Activated CD4-positive, alpha-beta memory T cell treated with anti-CD3 and anti-CD28 coated beads, Interleukin-2, amount 10 ng/mL, durations not matched to agents 7 days and 5 days (primary cell): ENCODE results near the gene SCN4B. TPM values are rescaled to one million over a fixed set of nuclear protein-coding genes. Genes with fewer than 3 reads are reported as not detected.

Source experiments
- CTCF ChIA-PET: fragments of 350-600 bp; sonication (Branson Sonifier 250); formaldehyde crosslinking; loops from one replicate; lab custom pipeline; 2021; ENCODE audit warnings: antibody characterized with exemption, inconsistent platforms; lab: Charles Lee
- POLR2A ChIA-PET: fragments of 350-600 bp; sonication (Branson Sonifier 250); formaldehyde crosslinking; loops from one replicate; lab custom pipeline; 2021; ENCODE audit warnings: antibody characterized with exemption; lab: Charles Lee
- DNase-seq: peaks from one replicate; pipeline ENCODE4 v3.0.0-alpha.2; 2020
- H3K27ac Mint-ChIP-seq: one replicate; pipeline ENCODE4 v1.8.0; 2021; ENCODE audit warnings: mild to moderate bottlenecking, mixed read lengths
- H3K27me3 Mint-ChIP-seq: one replicate; pipeline ENCODE4 v1.8.0; 2021; ENCODE audit warnings: mixed read lengths
- H3K36me3 Mint-ChIP-seq: one replicate; pipeline ENCODE4 v1.8.0; 2021; ENCODE audit warnings: low read depth, mixed read lengths
- H3K4me1 Mint-ChIP-seq: one replicate; pipeline ENCODE4 v1.8.0; 2021; ENCODE audit warnings: mixed read lengths
- H3K4me3 Mint-ChIP-seq: one replicate; pipeline ENCODE4 v1.8.0; 2021; ENCODE audit warnings: mild to moderate bottlenecking, mixed read lengths
- H3K9me3 Mint-ChIP-seq: one replicate; pipeline ENCODE4 v1.8.0; 2021; ENCODE audit warnings: mixed read lengths
- total RNA-seq, 2 experiments: library from RNA; stranded (reverse); gene quantifications; one replicate each; pipeline ENCODE4 v1.2.3, GENCODE V29; 2021

Gene SCN4B
- total RNA-seq, 2 experiments from 2014 or later, result 0.28 TPM; not detected in 1

GRCh38 chr11:118157186-118157895 is 4.7 kb upstream of the SCN4B start:
- CTCF ChIA-PET, result interaction anchor here (1.0 to 3.1 kb wide), 4 partner anchors 12 to 41 kb away, joined by 3 to 25 read pairs (median 5); no protein-coding TSS in a partner anchor
- Mint-ChIP-seq H3K27ac (no peak overlapping the region), H3K27me3 (peaks cover 79% of the 10 kb centered on the region), H3K36me3 (no peaks in the 10 kb centered on the region), H3K4me1 (peaks cover 9% of the 10 kb centered on the region), H3K9me3 (no peaks in the 10 kb centered on the region), H3K4me3 (no peak overlapping the region)
- POLR2A ChIA-PET, result interaction anchor here (1.0 kb wide), 1 partner anchor 8 kb away, joined by 3 read pairs; no protein-coding TSS in a partner anchor
- no peak for DNase-seq

- Mint-ChIP-seq H3K27me3 (peaks cover 81% of the 10 kb centered on the region), H3K36me3 (no peaks in the 10 kb centered on the region), H3K4me3 (no peak overlapping the region), H3K27ac (no peak overlapping the region), H3K4me1 (peaks cover 9% of the 10 kb centered on the region), H3K9me3 (no peaks in the 10 kb centered on the region)
- ChIA-PET CTCF (interaction anchor here (0.5 to 3.1 kb wide), 6 partner anchors 12 to 349 kb away, joined by 3 to 25 read pairs (median 4); no protein-coding TSS in a partner anchor), POLR2A (interaction anchor here (1.0 kb wide), 1 partner anchor 9 kb away, joined by 3 read pairs; no protein-coding TSS in a partner anchor)
- no peak for DNase-seq
These were observed 4.0 kb upstream of the SCN4B start for GRCh38 chr11:118156531-118157185.

- POLR2A ChIA-PET, result no interaction called here
- Mint-ChIP-seq H3K4me3 (no peak overlapping the region), H3K27ac (no peak overlapping the region), H3K4me1 (peaks cover 9% of the 10 kb centered on the region), H3K9me3 (no peaks in the 10 kb centered on the region), H3K36me3 (no peaks in the 10 kb centered on the region), H3K27me3 (peaks cover 82% of the 10 kb centered on the region)
- CTCF ChIA-PET, result interaction anchor here (1.0 to 3.1 kb wide), 5 partner anchors 11 to 348 kb away, joined by 3 to 25 read pairs (median 4); no protein-coding TSS in a partner anchor
- DNase-seq, result no peak
These were observed 3.3 kb upstream of the SCN4B start for GRCh38 chr11:118155776-118156530.

DNA sequence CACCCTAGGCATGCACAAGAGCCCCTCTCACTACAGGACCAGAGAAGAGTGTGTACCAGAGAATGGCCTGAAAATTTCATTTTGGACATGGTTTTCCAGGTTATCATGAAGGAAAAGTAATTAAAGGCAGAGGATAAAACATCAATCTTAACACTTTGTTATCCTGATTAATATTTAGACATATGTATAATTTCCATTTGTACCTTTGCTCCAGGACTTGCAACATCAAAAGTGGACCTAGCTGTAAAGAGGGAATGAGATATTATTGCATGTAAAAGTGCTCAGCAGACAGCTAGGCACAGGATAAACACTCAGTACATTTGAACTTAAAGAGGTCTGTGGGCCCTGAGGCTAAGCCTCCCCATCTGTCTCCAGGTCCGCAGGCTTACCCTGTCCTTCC is 2.0 kb upstream of the SCN4B start:
- Mint-ChIP-seq H3K36me3 (no peaks in the 10 kb centered on the region), H3K9me3 (no peaks in the 10 kb centered on the region), H3K27ac (no peak overlapping the region), H3K4me1 (peaks cover 9% of the 10 kb centered on the region), H3K4me3 (no peak overlapping the region), H3K27me3 (peaks cover 94% of the 10 kb centered on the region)
- DNase-seq, result no peak
- ChIA-PET CTCF (interaction anchor here (0.6 to 1.3 kb wide), 2 partner anchors 12 to 44 kb away, joined by 3 read pairs; no protein-coding TSS in a partner anchor), POLR2A (no interaction called here)

- Mint-ChIP-seq H3K4me1 (peaks cover 9% of the 10 kb centered on the region), H3K27ac (no peak overlapping the region), H3K4me3 (peak overlapping the region; percentile 35), H3K36me3 (no peaks in the 10 kb centered on the region), H3K9me3 (no peaks in the 10 kb centered on the region), H3K27me3 (peaks cover 88% of the 10 kb centered on the region)
- POLR2A ChIA-PET, result no interaction called here
- no peak for DNase-seq
- CTCF ChIA-PET, result no interaction called here
These were observed 1.4 kb upstream of the SCN4B start for GRCh38 chr11:118153976-118154375.

- H3K9me3 Mint-ChIP-seq, result no peaks in the 10 kb centered on the region
- DNase-seq, result no peak
- peaks cover 9% of the 10 kb centered on the region for H3K4me1 Mint-ChIP-seq
- CTCF ChIA-PET, result interaction anchor here (0.7 to 3.2 kb wide), 3 partner anchors 18 to 136 kb away, joined by 3 to 12 read pairs (median 4); no protein-coding TSS in a partner anchor
- no peak overlapping the region for H3K27ac Mint-ChIP-seq
- peak overlapping the region; percentile 35 for H3K4me3 Mint-ChIP-seq
- peaks cover 89% of the 10 kb centered on the region for H3K27me3 Mint-ChIP-seq
- POLR2A ChIA-PET, result interaction anchor here (1.0 to 1.3 kb wide), 2 partner anchors 14 to 17 kb away, joined by 4 read pairs; no protein-coding TSS in a partner anchor
- H3K36me3 Mint-ChIP-seq, result no peaks in the 10 kb centered on the region
These were observed 893 bp upstream of the SCN4B start for GRCh38 chr11:118153516-118153915.

GRCh38 chr11:118152020-118152551 is 537 bp downstream of the SCN4B start:
- H3K27me3 Mint-ChIP-seq, result peaks cover 87% of the 10 kb centered on the region
- H3K27ac Mint-ChIP-seq, result no peak overlapping the region
- no peaks in the 10 kb centered on the region for H3K9me3 Mint-ChIP-seq
- H3K4me1 Mint-ChIP-seq, result peaks cover 9% of the 10 kb centered on the region
- peak overlapping the region; percentile 19 for H3K4me3 Mint-ChIP-seq
- POLR2A ChIA-PET, result interaction anchor here (1.3 kb wide), 1 partner anchor 19 kb away, joined by 4 read pairs; no protein-coding TSS in a partner anchor
- no peaks in the 10 kb centered on the region for H3K36me3 Mint-ChIP-seq
- DNase-seq, result no peak
- CTCF ChIA-PET, result interaction anchor here (3.2 kb wide), 1 partner anchor 19 kb away, joined by 12 read pairs; no protein-coding TSS in a partner anchor

GRCh38 chr11:118151431-118151830 is 1.2 kb downstream of the SCN4B start:
- H3K4me1 Mint-ChIP-seq, result peaks cover 9% of the 10 kb centered on the region
- H3K27me3 Mint-ChIP-seq, result peaks cover 83% of the 10 kb centered on the region
- no peak for DNase-seq
- H3K27ac Mint-ChIP-seq, result no peak overlapping the region
- H3K9me3 Mint-ChIP-seq, result no peaks in the 10 kb centered on the region
- CTCF ChIA-PET, result interaction anchor here (3.2 kb wide), 1 partner anchor 20 kb away, joined by 12 read pairs; no protein-coding TSS in a partner anchor
- POLR2A ChIA-PET, result no interaction called here
- no peaks in the 10 kb centered on the region for H3K36me3 Mint-ChIP-seq
- H3K4me3 Mint-ChIP-seq, result no peak overlapping the region

DNA sequence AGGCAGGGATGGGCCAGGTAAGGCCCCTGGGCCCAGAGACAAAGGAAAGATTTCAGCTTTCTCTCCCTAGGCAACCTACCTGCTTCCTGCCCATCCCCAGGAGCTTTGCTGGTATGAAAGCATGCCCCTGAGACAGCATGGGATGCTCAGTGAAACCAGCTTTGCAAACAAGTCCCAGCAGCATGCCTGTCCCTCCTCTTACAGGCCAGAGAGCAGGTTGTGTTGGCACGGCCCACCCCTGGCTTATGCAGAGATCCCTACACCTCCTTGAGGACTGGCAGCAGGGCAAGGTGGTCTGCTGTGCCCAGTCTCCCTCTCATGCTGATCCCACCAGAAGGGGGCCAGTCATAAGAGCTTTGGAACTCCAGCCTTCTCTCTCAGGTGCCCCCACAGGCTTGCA is 3.1 kb downstream of the SCN4B start:
- DNase-seq, result no peak
- Mint-ChIP-seq H3K27me3 (peaks cover 76% of the 10 kb centered on the region), H3K9me3 (no peaks in the 10 kb centered on the region), H3K27ac (no peak overlapping the region), H3K36me3 (no peaks in the 10 kb centered on the region), H3K4me1 (peaks cover 10% of the 10 kb centered on the region), H3K4me3 (no peak overlapping the region)
- CTCF ChIA-PET, result interaction anchor here (1.1 kb wide), 1 partner anchor 22 kb away, joined by 5 read pairs; no protein-coding TSS in a partner anchor
- POLR2A ChIA-PET, result no interaction called here

DNA sequence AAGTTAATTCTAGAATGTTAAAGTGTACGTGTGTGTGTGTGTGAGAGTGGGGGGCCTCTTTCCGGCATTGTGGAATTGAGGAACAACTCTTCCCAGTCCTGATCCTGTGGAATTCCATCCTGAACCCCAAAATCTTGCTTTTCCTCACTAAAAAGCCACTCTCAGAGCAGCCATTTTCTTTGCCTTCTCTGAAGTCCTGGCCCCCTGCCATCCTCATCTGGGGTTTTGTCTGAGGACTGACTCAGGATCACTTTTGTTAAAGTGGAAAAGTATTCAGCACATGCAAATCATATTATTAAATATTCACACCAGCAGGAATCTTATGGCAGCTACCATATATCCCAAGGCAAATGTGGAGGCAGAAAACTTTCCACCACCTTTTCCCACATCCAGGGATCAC is 3.8 kb downstream of the SCN4B start:
- ChIA-PET POLR2A (no interaction called here), CTCF (interaction anchor here (1.1 kb wide), 1 partner anchor 23 kb away, joined by 5 read pairs; no protein-coding TSS in a partner anchor)
- Mint-ChIP-seq H3K27me3 (peaks cover 76% of the 10 kb centered on the region), H3K4me3 (no peak overlapping the region), H3K9me3 (no peaks in the 10 kb centered on the region), H3K4me1 (peaks cover 8% of the 10 kb centered on the region), H3K27ac (no peak overlapping the region), H3K36me3 (no peaks in the 10 kb centered on the region)
- DNase-seq, result no peak

GRCh38 chr11:118148240-118148639 is 4.4 kb downstream of the SCN4B start:
- Mint-ChIP-seq H3K9me3 (no peaks in the 10 kb centered on the region), H3K4me1 (peaks cover 4% of the 10 kb centered on the region), H3K4me3 (no peak overlapping the region), H3K36me3 (no peaks in the 10 kb centered on the region), H3K27me3 (peaks cover 76% of the 10 kb centered on the region), H3K27ac (no peak overlapping the region)
- ChIA-PET CTCF (interaction anchor here (2.7 kb wide), 1 partner anchor 23 kb away, joined by 13 read pairs; no protein-coding TSS in a partner anchor), POLR2A (no interaction called here)
- no peak for DNase-seq

DNA sequence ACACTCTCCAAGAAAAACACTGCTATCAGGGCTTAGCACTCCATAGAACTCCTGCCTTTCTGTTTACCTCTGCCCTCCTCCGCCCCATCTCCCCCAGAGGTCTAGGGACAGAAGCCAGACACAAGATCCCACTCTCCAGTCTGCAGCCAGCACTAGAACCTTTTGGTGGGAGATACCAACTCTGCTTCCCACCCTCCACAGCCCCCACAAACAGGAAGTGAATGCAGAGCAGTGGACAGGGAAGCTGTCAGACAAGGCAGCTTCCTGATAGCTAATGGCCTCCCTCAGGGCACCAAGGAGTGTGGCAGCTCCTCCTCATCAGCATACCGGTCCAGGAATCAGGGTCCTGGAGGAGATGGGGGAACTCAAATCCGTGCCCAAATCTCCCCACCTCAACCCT is 5.1 kb downstream of the SCN4B start:
- no peak for DNase-seq
- ChIA-PET CTCF (interaction anchor here (1.5 to 2.7 kb wide), 2 partner anchors 24 to 148 kb away, joined by 6 to 13 read pairs; no protein-coding TSS in a partner anchor), POLR2A (no interaction called here)
- Mint-ChIP-seq H3K4me1 (peaks cover 7% of the 10 kb centered on the region), H3K27me3 (peaks cover 78% of the 10 kb centered on the region), H3K27ac (no peak overlapping the region), H3K36me3 (no peaks in the 10 kb centered on the region), H3K9me3 (no peaks in the 10 kb centered on the region), H3K4me3 (no peak overlapping the region)
